HepG2 (cell line): ENCODE data around the gene CCT7. TPM values are rescaled to one million over a fixed set of nuclear protein-coding genes. Genes with fewer than 3 reads are reported as not detected.

ENCODE experiments used
- ATRX ChIP-seq: sonication (generic); formaldehyde crosslinking; IDR thresholded peaks from 2 replicates; pipeline ENCODE4 v1.4.0; 2020; ENCODE audit warnings: missing genetic modification reagents, borderline replicate concordance
- DBP ChIP-seq: sonication (generic); formaldehyde crosslinking; IDR thresholded peaks from 2 replicates; pipeline ENCODE4 v1.4.0; 2020; ENCODE audit warnings: missing genetic modification reagents; ENCODE audit errors: not compliant biosample characterization
- EED ChIP-seq: sonication (generic); formaldehyde crosslinking; IDR thresholded peaks from 2 replicates; pipeline ENCODE4 v1.5.0; 2020; ENCODE audit warnings: mild to moderate bottlenecking, missing genetic modification reagents
- MTA1 ChIP-seq: sonication (generic); formaldehyde crosslinking; IDR thresholded peaks from 2 replicates; pipeline ENCODE4 v1.4.0; 2020; ENCODE audit warnings: missing genetic modification reagents, mild to moderate bottlenecking, borderline replicate concordance
- MXI1 ChIP-seq: IDR thresholded peaks from 3 replicates; pipeline ENCODE4 v1.6.1; 2012; ENCODE audit warnings: low read depth, low read length, inconsistent platforms, borderline replicate concordance
- POLR2A ChIP-seq, 2 experiments: IDR thresholded peaks; 2 replicates each; pipeline ENCODE4 v1.6.1; 2011; ENCODE audit warnings: low read depth in 2 of 2, low read length in 2 of 2, mild to moderate bottlenecking in 1 of 2, moderate library complexity in 1 of 2; ENCODE audit not compliant: insufficient read depth in 1 of 2
- POLR2AphosphoS5 ChIP-seq: IDR thresholded peaks from 2 replicates; pipeline ENCODE4 v1.6.1; 2012; ENCODE audit warnings: low read depth, low read length
- SIX1 ChIP-seq: sonication (generic); formaldehyde crosslinking; IDR thresholded peaks from 2 replicates; pipeline ENCODE4 v1.4.0; 2020; ENCODE audit warnings: missing genetic modification reagents, borderline replicate concordance
- SOX13 ChIP-seq, 3 experiments: fragments of 450-650 bp in 1 of 3; sonication (generic) in 1 of 3; formaldehyde crosslinking in 1 of 3; IDR thresholded peaks in 2 of 3; conservative IDR thresholded peaks in 1 of 3; 2 replicates each; pipeline versions ENCODE4 v1.5.0 to v1.6.1; 2016 to 2020; ENCODE audit warnings: antibody characterized with exemption in 1 of 3, mild to moderate bottlenecking in 1 of 3, missing compliant biosample characterization in 1 of 3, missing genetic modification reagents in 1 of 3, moderate library complexity in 1 of 3
- SP1 ChIP-seq, 2 experiments: fragments of 450-650 bp in 1 of 2; sonication (generic) in 1 of 2; formaldehyde crosslinking in 1 of 2; IDR thresholded peaks; 2 replicates each; pipeline versions ENCODE4 v1.4.0 to v1.6.1; 2016 to 2020; ENCODE audit warnings: missing genetic modification reagents in 1 of 2
- TEAD3 ChIP-seq: optimal IDR thresholded peaks from 2 replicates; pipeline ENCODE3; 2016; ENCODE audit warnings: borderline replicate concordance
- TFAP4 ChIP-seq: sonication (generic); IDR thresholded peaks from 2 replicates; pipeline ENCODE4 v1.6.1; 2016; ENCODE audit warnings: low read depth, borderline replicate concordance
- TFE3 ChIP-seq: IDR thresholded peaks from 2 replicates; pipeline ENCODE4 v1.6.1; 2016
- THRA ChIP-seq: sonication (generic); formaldehyde crosslinking; IDR thresholded peaks from 2 replicates; pipeline ENCODE4 v1.4.0; 2020; ENCODE audit warnings: missing genetic modification reagents, borderline replicate concordance
- U2AF1 ChIP-seq: fragments of 200-400 bp; formaldehyde crosslinking; optimal IDR thresholded peaks from 2 replicates; pipeline ENCODE3; 2017; ENCODE audit warnings: mild to moderate bottlenecking, low read depth, low read length
- ZBTB1 ChIP-seq: sonication (generic); formaldehyde crosslinking; IDR thresholded peaks from 2 replicates; pipeline ENCODE4 v1.4.0; 2020; ENCODE audit warnings: missing genetic modification reagents, borderline replicate concordance
- ZFP36 ChIP-seq: fragments of 150-350 bp; IDR thresholded peaks from 2 replicates; pipeline ENCODE4 v1.6.1; 2018; ENCODE audit warnings: borderline replicate concordance, low read length, low read depth; ENCODE audit not compliant: partially characterized antibody
- ZNF205 ChIP-seq: IDR thresholded peaks from 2 replicates; pipeline ENCODE4 v1.6.1; 2018; ENCODE audit warnings: missing biosample characterization, missing genetic modification reagents
- ZNF251 ChIP-seq: sonication (generic); formaldehyde crosslinking; IDR thresholded peaks from 2 replicates; pipeline ENCODE4 v1.9.0; 2021; ENCODE audit warnings: mild to moderate bottlenecking, missing genetic modification reagents
- ZNF547 ChIP-seq: sonication (generic); formaldehyde crosslinking; IDR thresholded peaks from 2 replicates; pipeline ENCODE4 v1.5.1; 2020; ENCODE audit warnings: mild to moderate bottlenecking, missing genetic modification reagents
- ZNF564 ChIP-seq: sonication (generic); formaldehyde crosslinking; IDR thresholded peaks from 2 replicates; pipeline ENCODE4 v1.8.1; 2023; ENCODE audit warnings: mild to moderate bottlenecking, missing genetic modification reagents
- ZNF614 ChIP-seq: IDR thresholded peaks from 2 replicates; pipeline ENCODE4 v1.6.1; 2018; ENCODE audit warnings: missing biosample characterization, missing genetic modification reagents, inconsistent platforms, borderline replicate concordance
- ZNF619 ChIP-seq: sonication (generic); formaldehyde crosslinking; IDR thresholded peaks from 2 replicates; pipeline ENCODE4 v1.4.0; 2020; ENCODE audit warnings: mild to moderate bottlenecking, missing genetic modification reagents
- ZNF878 ChIP-seq: sonication (generic); formaldehyde crosslinking; IDR thresholded peaks from 2 replicates; pipeline ENCODE4 v1.8.1; 2023; ENCODE audit warnings: mild to moderate bottlenecking, missing genetic modification reagents, moderate library complexity
- polyA plus RNA-seq, 8 experiments: library from polyadenylated mRNA; depleted of rRNA in 3 of 8; stranded (reverse) in 7 of 8; unstranded in 1 of 8; fragments of >200 nt; fragmentation: Illumina TruSeq in 4 of 8; extraction: Trizol in 4 of 8; gene quantifications; 2 replicates each; pipeline versions ENCODE4 v1.2.1 to v1.2.3, GENCODE V29; 2011 to 2016; ENCODE audit warnings: low read depth in 4 of 8, missing spikeins in 1 of 8, mixed read lengths in 1 of 8; ENCODE audit not compliant: insufficient read depth in 1 of 8
- total RNA-seq, 5 experiments: library from RNA; depleted of rRNA; stranded (reverse); fragments of >200 nt; fragmentation: Illumina TruSeq; extraction: Trizol; gene quantifications; 2 replicates each; pipeline ENCODE4 v1.2.3, GENCODE V29; 2016; ENCODE audit warnings: low read depth in 1 of 5

The CCT7 gene
- total and polyA plus RNA-seq, 2 of the 13 experiments (the other 11 are each of a cell fraction or from before 2014, with no cell fraction given): 347 to 517 TPM

- TF ChIP-seq EED (0 out of 2 replicates have a peak, but pooled peaks have one; percentile 4), SIX1 (CRISPR knock-in tag) (peak; percentile 39; the same call in 1 of the 2 replicates), ZFP36 (no peak), ATRX (CRISPR knock-in tag) (no peak), ZNF564 (CRISPR knock-in tag) (no peak), MXI1 (0 out of 3 replicates have a peak, but pooled peaks have one; percentile 30), ZNF547 (CRISPR knock-in tag) (0 out of 2 replicates have a peak, but pooled peaks have one; percentile 23), SOX13 (IDR thresholded peaks at IDR 0.05) (no peak), SOX13 (CRISPR knock-in tag; conservative IDR thresholded peaks at IDR 0.05 in 1 of 2, IDR thresholded peaks at IDR 0.05 in 1 of 2) (no peak), ZNF614 (CRISPR knock-in tag) (no peak; the same call in 1 of the 2 replicates), ZBTB1 (CRISPR knock-in tag) (no peak), ZNF878 (no peak), ZNF619 (CRISPR knock-in tag) (peak; percentile 35; the same call in 1 of the 2 replicates), U2AF1 (no peak), MTA1 (CRISPR knock-in tag) (0 out of 2 replicates have a peak, but pooled peaks have one; percentile 21), ZNF205 (CRISPR knock-in tag) (peak; percentile 74), DBP (CRISPR knock-in tag) (no peak), TFE3 (CRISPR knock-in tag) (no peak), TEAD3 (CRISPR knock-in tag) (peak; percentile 49), ZNF251 (CRISPR knock-in tag) (no peak), SP1 (IDR thresholded peaks at IDR 0.05) (no peak), SP1 (CRISPR knock-in tag; IDR thresholded peaks at IDR 0.05) (peak; percentile 46; the same call in 1 of the 2 replicates), POLR2A (IDR thresholded peaks at IDR 0.05; ENCODE audit: insufficient read depth in 1 of 2, low read depth in 2 of 2, low read length in 2 of 2) (peak in 1 of 2 experiments; percentile 36; a peak in 1 of 4 replicates), THRA (CRISPR knock-in tag) (peak; percentile 40; the same call in 1 of the 2 replicates), TFAP4 (peak; percentile 80), POLR2AphosphoS5 (no peak)
Measured at GRCh38 chr2:73212448-73213176, 21.5 kb upstream of the CCT7 start (continued).
